SK-N-SH (cell line): Measurements from ENCODE around the gene CYREN.

Experiments
- CTCF ChIP-seq: fragments of 200-600 bp; sonication (generic); IDR thresholded peaks from 2 replicates; pipeline ENCODE4 v1.6.1; 2017; ENCODE audit warnings: antibody characterized with exemption, mild to moderate bottlenecking, moderate library complexity
- EZH2phosphoT487 ChIP-seq: fragments of 200-600 bp; sonication (generic); IDR thresholded peaks from 2 replicates; pipeline ENCODE4 v1.6.1; 2017; ENCODE audit warnings: low read depth, mixed run types, mild to moderate bottlenecking, antibody characterized with exemption, moderate library complexity, borderline replicate concordance

- no peak for TF ChIP-seq EZH2phosphoT487
- no peak for TF ChIP-seq CTCF
These were observed 4.4 kb upstream of the CYREN start for GRCh38 chr7:135174941-135175340.
